ENCODE measurements around the gene GRIN3B. TPM values are rescaled to one million over a fixed set of nuclear protein-coding genes. Genes with fewer than 3 reads are reported as not detected.

GRIN3B gene
- total RNA-seq, 1 donor from 2014 or later: 0.95 TPM

DNA sequence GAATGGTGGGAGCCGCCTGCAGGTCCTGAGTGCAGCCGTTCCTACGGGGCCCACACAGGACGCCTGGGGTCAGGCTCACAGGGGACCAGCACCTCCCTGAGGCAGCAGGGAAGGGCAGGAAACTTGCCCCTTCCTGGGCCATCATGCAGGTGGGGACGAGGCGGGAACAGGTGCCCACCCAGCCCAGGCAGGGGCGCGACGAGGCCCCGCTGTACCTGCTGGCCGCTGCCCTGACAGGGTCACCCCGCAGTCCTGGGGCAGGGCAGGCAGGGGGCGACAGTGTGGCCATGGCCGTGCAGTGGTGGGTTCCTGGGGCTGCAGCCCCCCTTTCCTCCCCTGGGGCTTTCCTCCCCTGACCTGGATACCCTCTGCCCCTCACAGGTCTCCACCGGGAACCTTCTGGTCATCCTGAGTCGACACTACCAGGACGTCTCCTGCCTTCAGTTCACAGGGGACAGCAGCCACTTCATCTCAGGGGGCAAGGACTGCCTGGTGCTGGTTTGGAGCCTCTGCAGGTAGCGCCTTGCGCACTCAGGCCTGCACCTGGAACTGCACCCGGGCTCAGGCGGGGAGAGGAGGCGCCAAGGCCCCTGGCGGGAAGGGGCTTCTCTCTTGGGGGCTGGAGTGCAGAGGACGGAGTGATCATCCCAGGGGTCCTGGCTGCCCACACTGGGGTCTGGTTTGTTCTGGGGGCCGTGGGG, 10.7 kb upstream of the GRIN3B start:
- TF ChIP-seq, protein P1, sequence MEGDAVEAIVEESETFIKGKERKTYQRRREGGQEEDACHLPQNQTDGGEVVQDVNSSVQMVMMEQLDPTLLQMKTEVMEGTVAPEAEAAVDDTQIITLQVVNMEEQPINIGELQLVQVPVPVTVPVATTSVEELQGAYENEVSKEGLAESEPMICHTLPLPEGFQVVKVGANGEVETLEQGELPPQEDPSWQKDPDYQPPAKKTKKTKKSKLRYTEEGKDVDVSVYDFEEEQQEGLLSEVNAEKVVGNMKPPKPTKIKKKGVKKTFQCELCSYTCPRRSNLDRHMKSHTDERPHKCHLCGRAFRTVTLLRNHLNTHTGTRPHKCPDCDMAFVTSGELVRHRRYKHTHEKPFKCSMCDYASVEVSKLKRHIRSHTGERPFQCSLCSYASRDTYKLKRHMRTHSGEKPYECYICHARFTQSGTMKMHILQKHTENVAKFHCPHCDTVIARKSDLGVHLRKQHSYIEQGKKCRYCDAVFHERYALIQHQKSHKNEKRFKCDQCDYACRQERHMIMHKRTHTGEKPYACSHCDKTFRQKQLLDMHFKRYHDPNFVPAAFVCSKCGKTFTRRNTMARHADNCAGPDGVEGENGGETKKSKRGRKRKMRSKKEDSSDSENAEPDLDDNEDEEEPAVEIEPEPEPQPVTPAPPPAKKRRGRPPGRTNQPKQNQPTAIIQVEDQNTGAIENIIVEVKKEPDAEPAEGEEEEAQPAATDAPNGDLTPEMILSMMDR (IDR thresholded peaks at IDR 0.05; ENCODE audit: unreplicated experiment): peak; percentile 45
- Mint-ChIP-seq H3K27me3 (ENCODE audit: unreplicated experiment) (peaks cover 4% of the 10 kb centered on the region), H3K36me3 (ENCODE audit: low read depth, unreplicated experiment) (peaks cover 10% of the 10 kb centered on the region), H3K4me3 (ENCODE audit: unreplicated experiment) (no peak overlapping the region), H3K9me3 (ENCODE audit: unreplicated experiment) (no peaks in the 10 kb centered on the region), H3K4me1 (ENCODE audit: unreplicated experiment) (peaks cover 8% of the 10 kb centered on the region), H3K27ac (ENCODE audit: unreplicated experiment) (no peak overlapping the region)
- DNase-seq (ENCODE audit: low spot score): peak; percentile 43

DNA sequence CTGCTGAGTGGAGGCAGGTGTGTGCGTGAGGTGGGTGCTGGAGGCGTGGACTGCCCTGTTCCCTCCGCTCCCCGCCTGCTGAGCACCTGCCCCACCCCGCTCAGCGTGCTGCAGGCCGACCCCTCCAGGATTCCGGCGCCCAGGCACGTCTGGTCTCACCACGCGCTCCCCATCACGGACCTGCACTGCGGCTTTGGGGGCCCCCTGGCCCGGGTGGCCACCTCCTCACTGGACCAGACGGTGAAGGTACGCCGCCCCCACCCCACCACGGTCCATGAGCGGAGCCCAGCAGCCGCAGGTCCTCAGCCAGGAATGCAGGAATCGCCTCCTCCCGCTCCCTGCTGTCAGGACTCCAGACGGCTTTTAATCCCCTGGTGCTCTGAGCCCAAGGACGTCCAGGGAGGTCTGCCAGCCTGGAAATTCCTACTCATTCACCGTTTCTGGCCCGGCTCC, 10.1 kb upstream of the GRIN3B start:
- TF ChIP-seq, protein P1 (IDR thresholded peaks at IDR 0.05; ENCODE audit: unreplicated experiment): no peak
- Mint-ChIP-seq H3K4me3 (ENCODE audit: unreplicated experiment) (no peak overlapping the region), H3K27ac (ENCODE audit: unreplicated experiment) (no peak overlapping the region), H3K4me1 (ENCODE audit: unreplicated experiment) (peaks cover 4% of the 10 kb centered on the region), H3K27me3 (ENCODE audit: unreplicated experiment) (peaks cover 1% of the 10 kb centered on the region), H3K36me3 (ENCODE audit: low read depth, unreplicated experiment) (peaks cover 10% of the 10 kb centered on the region), H3K9me3 (ENCODE audit: unreplicated experiment) (no peaks in the 10 kb centered on the region)
- DNase-seq (ENCODE audit: low spot score): no peak

DNA sequence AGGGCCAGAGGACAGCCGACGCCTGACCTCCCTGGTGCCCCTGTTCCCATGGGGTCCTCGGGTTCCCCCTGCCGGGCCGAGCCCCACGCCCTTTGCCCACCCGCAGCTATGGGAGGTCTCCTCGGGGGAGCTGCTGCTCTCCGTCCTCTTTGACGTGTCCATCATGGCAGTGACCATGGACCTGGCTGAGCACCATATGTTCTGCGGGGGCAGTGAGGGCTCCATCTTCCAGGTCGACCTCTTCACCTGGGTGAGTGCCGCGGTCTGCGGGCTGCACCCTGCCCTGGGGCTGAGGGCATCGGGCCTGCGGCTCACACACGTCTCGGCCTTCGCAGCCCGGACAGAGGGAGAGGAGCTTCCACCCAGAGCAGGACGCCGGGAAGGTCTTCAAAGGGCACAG, 9.5 kb upstream of the GRIN3B start:
- no peak for DNase-seq (ENCODE audit: low spot score)
- Mint-ChIP-seq H3K9me3 (ENCODE audit: unreplicated experiment) (no peaks in the 10 kb centered on the region), H3K27me3 (ENCODE audit: unreplicated experiment) (peaks cover 1% of the 10 kb centered on the region), H3K27ac (ENCODE audit: unreplicated experiment) (no peak overlapping the region), H3K4me1 (ENCODE audit: unreplicated experiment) (peaks cover 4% of the 10 kb centered on the region), H3K36me3 (ENCODE audit: low read depth, unreplicated experiment) (peaks cover 10% of the 10 kb centered on the region), H3K4me3 (ENCODE audit: unreplicated experiment) (no peak overlapping the region)
- TF ChIP-seq, protein P1 (IDR thresholded peaks at IDR 0.05; ENCODE audit: unreplicated experiment): no peak

DNA sequence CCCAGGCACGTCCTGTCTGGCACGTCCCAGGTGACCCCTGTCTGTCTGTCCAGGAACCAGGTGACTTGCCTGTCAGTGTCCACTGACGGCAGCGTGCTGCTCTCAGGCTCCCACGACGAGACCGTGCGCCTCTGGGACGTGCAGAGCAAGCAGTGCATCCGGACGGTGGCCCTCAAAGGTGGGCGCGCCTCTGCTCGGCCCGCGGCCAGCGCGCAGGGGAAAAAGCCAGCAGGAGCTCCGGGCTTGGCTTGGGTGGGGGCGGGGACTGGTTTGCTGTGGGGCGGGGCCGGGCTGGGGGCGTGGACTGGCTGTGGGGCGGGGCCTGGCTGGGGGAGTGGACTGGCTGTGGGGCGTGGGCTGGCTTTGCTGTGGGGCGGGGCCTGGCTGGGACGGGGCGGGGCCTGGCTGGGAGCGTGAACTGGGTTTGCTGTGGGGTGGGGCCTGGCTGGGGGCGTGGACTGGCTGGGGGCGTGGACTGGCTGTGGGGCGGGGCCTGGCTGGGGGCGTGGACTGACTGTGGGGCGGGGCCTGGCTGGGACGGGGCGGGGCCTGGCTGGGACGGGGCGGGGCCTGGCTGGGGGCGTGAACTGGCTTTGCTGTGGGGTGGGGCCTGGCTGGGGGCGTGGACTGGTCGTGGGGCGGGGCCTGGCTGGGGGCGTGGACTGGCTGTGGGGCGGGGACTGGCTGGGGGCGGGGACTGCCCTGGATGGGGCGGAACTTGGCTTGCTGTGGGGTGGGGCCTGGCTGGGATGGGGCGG, 8.9 kb upstream of the GRIN3B start:
- peaks cover 4% of the 10 kb centered on the region for H3K4me1 Mint-ChIP-seq (ENCODE audit: unreplicated experiment)
- no peak overlapping the region for H3K27ac Mint-ChIP-seq (ENCODE audit: unreplicated experiment)
- peaks cover 10% of the 10 kb centered on the region for H3K36me3 Mint-ChIP-seq (ENCODE audit: low read depth, unreplicated experiment)
- TF ChIP-seq, protein P1 (IDR thresholded peaks at IDR 0.05; ENCODE audit: unreplicated experiment): no peak
- no peak overlapping the region for H3K4me3 Mint-ChIP-seq (ENCODE audit: unreplicated experiment)
- H3K9me3 Mint-ChIP-seq (ENCODE audit: unreplicated experiment): no peaks in the 10 kb centered on the region
- H3K27me3 Mint-ChIP-seq (ENCODE audit: unreplicated experiment): peaks cover 3% of the 10 kb centered on the region
- DNase-seq (ENCODE audit: low spot score): peak; percentile 60

Data from endothelial cell (in vitro differentiated cells).